Keratinocyte (primary cell): ENCODE results near the gene DHX57. TPM values are rescaled to one million over a fixed set of nuclear protein-coding genes. Genes with fewer than 3 reads are reported as not detected.

Experiments
- DNase-seq: peaks from one replicate; pipeline ENCODE4 v3.0.0-alpha.2; 2011; ENCODE audit warnings: low read depth, missing footprints, low spot score
- FAIRE-seq: peaks from 2 replicates; lab custom pipeline; 2011; peaks lifted over from hg19 to GRCh38; lab: Jason Lieb, UNC
- H2AFZ ChIP-seq: 2 replicates; pipeline ENCODE4 v1.6.0; 2012; ENCODE audit warnings: low read length, control low read depth, inconsistent platforms; ENCODE audit not compliant: control insufficient read depth
- H3K27ac ChIP-seq: 2 replicates; pipeline ENCODE4 v1.5.1; 2011; ENCODE audit warnings: low read length; ENCODE audit not compliant: control insufficient read depth, insufficient read depth
- H3K27me3 ChIP-seq: 3 replicates; pipeline ENCODE4 v1.6.0; 2011; ENCODE audit warnings: low read length; ENCODE audit not compliant: control insufficient read depth, insufficient read depth; ENCODE audit errors: extremely low read depth
- H3K36me3 ChIP-seq, 2 experiments: 2 replicates in 1 of 2; 3 replicates in 1 of 2; pipeline ENCODE4 v1.5.1; 2011; ENCODE audit warnings: low read length in 2 of 2, mild to moderate bottlenecking in 1 of 2; ENCODE audit not compliant: control insufficient read depth in 2 of 2, insufficient read depth in 2 of 2; ENCODE audit errors: extremely low read depth in 1 of 2
- H3K4me1 ChIP-seq: 3 replicates; pipeline ENCODE4 v1.5.1; 2011; ENCODE audit warnings: low read length; ENCODE audit not compliant: control insufficient read depth, insufficient read depth; ENCODE audit errors: extremely low read depth
- H3K4me2 ChIP-seq: 3 replicates; pipeline ENCODE4 v1.6.0; 2011; ENCODE audit warnings: low read depth, low read length; ENCODE audit not compliant: control insufficient read depth, insufficient read depth; ENCODE audit errors: extremely low read depth
- H3K4me3 ChIP-seq, 3 experiments: fragments of 200-600 bp in 1 of 3; sonication (generic) in 1 of 3; 2 replicates in 2 of 3; 3 replicates in 1 of 3; pipeline ENCODE4 v1.5.1; 2011 to 2016; ENCODE audit warnings: low read length in 3 of 3, mild to moderate bottlenecking in 3 of 3, control low read depth in 2 of 3, inconsistent platforms in 1 of 3, low read depth in 1 of 3, mixed read lengths in 1 of 3, mixed run types in 1 of 3, moderate library complexity in 1 of 3; ENCODE audit not compliant: control insufficient read depth in 2 of 3, insufficient read depth in 2 of 3; ENCODE audit errors: extremely low read depth in 1 of 3
- H3K79me2 ChIP-seq: 2 replicates; pipeline ENCODE4 v1.6.0; 2012; ENCODE audit warnings: low read length; ENCODE audit not compliant: control insufficient read depth, insufficient read depth
- H3K9ac ChIP-seq: 3 replicates; pipeline ENCODE4 v1.6.0; 2011; ENCODE audit warnings: low read length; ENCODE audit not compliant: control insufficient read depth, insufficient read depth; ENCODE audit errors: extremely low read depth
- H3K9me1 ChIP-seq: 3 replicates; pipeline ENCODE4 v1.6.0; 2011; ENCODE audit warnings: low read length; ENCODE audit not compliant: control insufficient read depth, insufficient read depth; ENCODE audit errors: extremely low read depth
- H3K9me3 ChIP-seq: 2 replicates; pipeline ENCODE4 v1.5.1; 2012; ENCODE audit warnings: low read depth, low read length; ENCODE audit not compliant: control insufficient read depth
- H4K20me1 ChIP-seq: 3 replicates; pipeline ENCODE4 v1.6.0; 2011; ENCODE audit warnings: low read length; ENCODE audit not compliant: control insufficient read depth, insufficient read depth; ENCODE audit errors: extremely low read depth
- CTCF ChIP-seq, 3 experiments: IDR thresholded peaks in 1 of 3; conservative IDR thresholded peaks in 1 of 3; optimal IDR thresholded peaks in 1 of 3; 2 replicates in 2 of 3; 3 replicates in 1 of 3; pipeline versions ENCODE3 to v1.5.1; 2011; ENCODE audit warnings: low read length in 3 of 3, mild to moderate bottlenecking in 3 of 3, moderate library complexity in 2 of 3, control low read depth in 1 of 3, inconsistent platforms in 1 of 3; ENCODE audit not compliant: insufficient read depth in 2 of 3; ENCODE audit errors: extremely low read depth in 1 of 3
- EZH2 ChIP-seq: IDR thresholded peaks from one replicate; pipeline ENCODE4 v1.6.1; 2012; ENCODE audit warnings: inconsistent platforms, mild to moderate bottlenecking, low read length, moderate library complexity
- dilution Hi-C: fragments of 300-500 bp; cut with MboI; formaldehyde crosslinking; loops from one replicate; pipeline ENCODE4 v1.7.0; 2020; ENCODE audit warnings: low sequenced_read_pairs; ENCODE audit not compliant: extremely low pct_ligation_motif_present
- polyA plus RNA-seq, 5 experiments: library from polyadenylated mRNA; depleted of rRNA in 3 of 5; stranded (reverse) in 3 of 5; stranded (forward) in 1 of 5; unstranded in 1 of 5; fragments of >200 nt; gene quantifications; 1 replicate in 1 of 5; 2 replicates in 3 of 5; 3 replicates in 1 of 5; pipeline versions ENCODE4 v1.2.1 to v1.2.3, GENCODE V29; 2011 to 2012; ENCODE audit warnings: missing spikeins in 2 of 5, low read depth in 1 of 5, low replicate concordance in 1 of 5

Gene DHX57
- polyA plus RNA-seq, 1 donor (not counting 4 experiments of a cell fraction or from before 2014, with no cell fraction given): 19.0 TPM

DNA sequence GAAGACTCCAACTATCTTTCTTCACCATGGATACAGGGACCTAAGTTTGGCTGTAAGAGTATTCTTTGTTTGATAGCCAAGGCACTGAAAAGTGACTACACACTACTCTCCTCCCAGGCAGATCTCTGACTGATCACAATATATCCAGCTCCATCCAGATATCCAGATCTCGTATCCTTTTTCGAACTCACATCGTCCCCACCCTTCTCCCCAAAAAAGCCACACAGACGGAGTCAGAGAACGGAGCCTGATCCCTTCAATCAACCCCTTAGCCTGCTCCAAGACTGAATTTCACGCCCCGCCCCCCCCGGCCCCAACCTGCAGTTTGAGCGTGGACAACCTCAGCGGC is 533 bp downstream of the DHX57 start:
- Histone ChIP-seq H4K20me1 (no peaks in the 10 kb centered on the region), H3K4me1 (peaks cover 13% of the 10 kb centered on the region), H3K9me1 (no peaks in the 10 kb centered on the region), H3K4me2 (peak overlapping the region; percentile 70), H3K36me3 (no peaks in the 10 kb centered on the region), H3K9ac (peak overlapping the region; percentile 76), H2AFZ (peak overlapping the region; percentile 100), H3K79me2 (peaks cover 29% of the 10 kb centered on the region), H3K27ac (peak overlapping the region; percentile 81), H3K27me3 (no peaks in the 10 kb centered on the region), H3K9me3 (no peaks in the 10 kb centered on the region), H3K4me3 (peak overlapping the region; percentile 68 to 83 (median 70))
- FAIRE-seq: peak; percentile 67
- no peak for DNase-seq
- dilution Hi-C loops: no loop called here
- TF ChIP-seq CTCF (optimal IDR thresholded peaks at IDR 0.05 in 1 of 3, IDR thresholded peaks at IDR 0.05 in 1 of 3, conservative IDR thresholded peaks at IDR 0.05 in 1 of 3; ENCODE audit: extremely low read depth in 1 of 3, insufficient read depth in 2 of 3, low read length in 3 of 3): no peak
- TF ChIP-seq EZH2: no peak

DNA sequence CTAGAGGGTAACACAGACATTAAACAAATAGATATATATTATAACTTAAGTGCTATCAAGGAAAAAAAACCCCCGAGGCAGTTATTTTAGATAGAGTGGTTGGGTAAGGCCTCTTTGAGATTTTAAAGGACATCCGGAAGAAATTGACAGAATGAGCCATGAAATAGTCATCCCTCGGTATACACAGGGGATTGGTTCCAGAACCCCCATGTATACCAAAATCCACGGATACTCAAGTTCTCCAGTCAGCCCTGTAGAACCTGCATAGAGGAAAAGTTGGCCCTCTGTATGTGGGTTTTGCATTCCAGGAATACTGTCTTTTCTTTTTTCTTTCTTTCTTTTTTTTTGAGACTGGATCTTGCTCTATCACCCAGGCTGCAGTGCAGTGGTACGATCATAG is 2.0 kb downstream of the DHX57 start:
- H3K4me3 ChIP-seq: no peak overlapping the region
- H3K9ac ChIP-seq: no peak overlapping the region
- H3K9me3 ChIP-seq: no peaks in the 10 kb centered on the region
- TF ChIP-seq EZH2: no peak
- TF ChIP-seq CTCF (optimal IDR thresholded peaks at IDR 0.05 in 1 of 3, IDR thresholded peaks at IDR 0.05 in 1 of 3, conservative IDR thresholded peaks at IDR 0.05 in 1 of 3; ENCODE audit: extremely low read depth in 1 of 3, insufficient read depth in 2 of 3, low read length in 3 of 3): no peak
- no peaks in the 10 kb centered on the region for H3K9me1 ChIP-seq
- DNase-seq: no peak
- H3K79me2 ChIP-seq: peaks cover 31% of the 10 kb centered on the region
- no peaks in the 10 kb centered on the region for H4K20me1 ChIP-seq
- H3K36me3 ChIP-seq: no peaks in the 10 kb centered on the region
- no peak overlapping the region for H3K27ac ChIP-seq
- H3K4me2 ChIP-seq: no peak overlapping the region
- FAIRE-seq: no peak
- peaks cover 13% of the 10 kb centered on the region for H3K4me1 ChIP-seq
- no peak overlapping the region for H2AFZ ChIP-seq
- no peaks in the 10 kb centered on the region for H3K27me3 ChIP-seq
- dilution Hi-C loops: no loop called here
